Sigmoid colon (tissue), 7 donors: ENCODE measurements around the gene SMOC2. TPM values are rescaled to one million over a fixed set of nuclear protein-coding genes. Genes with fewer than 3 reads are reported as not detected.
A peak's percentile ranks its signal among the peaks of the same experiment; 100 is the strongest.

Source experiments
- DNase-seq: peaks from one replicate; pipeline ENCODE4 v3.0.0-alpha.2; 2019
- H3K27ac ChIP-seq, 4 donors: fragments of 200-600 bp; sonication (generic); one replicate each; pipeline ENCODE4 v1.5.1; 2016 to 2019; ENCODE audit warnings: mild to moderate bottlenecking in 1 of 4
- H3K27me3 ChIP-seq, 3 donors: fragments of 200-600 bp; sonication (generic); one replicate each; pipeline ENCODE4 v1.5.1; 2019; ENCODE audit warnings: mild to moderate bottlenecking in 1 of 3
- H3K36me3 ChIP-seq, 4 donors: fragments of 200-600 bp; sonication (generic); one replicate each; pipeline ENCODE4 v1.5.1; 2016 to 2019
- H3K4me1 ChIP-seq, 4 donors: fragments of 200-600 bp; sonication (generic); one replicate each; pipeline ENCODE4 v1.5.1; 2017 to 2019
- H3K4me3 ChIP-seq, 4 donors: fragments of 200-600 bp; sonication (generic); one replicate each; pipeline ENCODE4 v1.5.1; 2017 to 2019; ENCODE audit warnings: mild to moderate bottlenecking in 2 of 4, moderate library complexity in 1 of 4
- H3K9me3 ChIP-seq, 4 donors: fragments of 200-600 bp in 3 of 4; sonication (generic) in 3 of 4; one replicate each; pipeline versions ENCODE4 v1.5.1 to v1.6.1; 2013 to 2019
- EP300 ChIP-seq, 4 donors: sonication (generic); formaldehyde crosslinking; IDR thresholded peaks; one replicate each; pipeline ENCODE4 v1.6.1; 2017; ENCODE audit warnings: antibody characterized with exemption in 4 of 4
- POLR2A ChIP-seq, 2 donors: fragments of 450-650 bp; IDR thresholded peaks; one replicate each; pipeline ENCODE4 v1.6.1; 2016; ENCODE audit warnings: antibody characterized with exemption in 2 of 2, mild to moderate bottlenecking in 2 of 2, moderate library complexity in 2 of 2
- POLR2AphosphoS5 ChIP-seq, 4 donors: sonication (generic); formaldehyde crosslinking; IDR thresholded peaks; one replicate each; pipeline ENCODE4 v1.6.1; 2017; ENCODE audit warnings: antibody characterized with exemption in 4 of 4
- WGBS, 2 donors: extraction: QIAGEN DNeasy Blood & Tissue Kit; methylation state at CpG; one replicate each; pipeline ENCODE4 v1.1.7; 2013; 5-methylcytosine and 5-hydroxymethylcytosine counted together
- intact Hi-C: fragments of 100-400 bp; cut with DNase I; formaldehyde crosslinking; loops from one replicate; pipeline ENCODE4 v1.15.1; 2023
- polyA plus RNA-seq, 3 donors: library from polyadenylated mRNA; stranded (reverse); fragments of 200-250 nt; gene quantifications; one replicate each; pipeline ENCODE4 v1.2.3, GENCODE V29; 2013
- total RNA-seq, 4 donors: library from RNA; depleted of rRNA; stranded (reverse); fragments of >200 nt; gene quantifications; one replicate each; pipeline ENCODE4 v1.1.0, GENCODE V29; 2016
- TF ChIP-seq, protein P1 (sequence below), 4 experiments: fragments of 450-650 bp in 3 of 4; fragments of 200-600 bp in 1 of 4; IDR thresholded peaks; one replicate each; pipeline ENCODE4 v1.5.1; 2016 to 2019; ENCODE audit warnings: antibody characterized with exemption in 4 of 4, mild to moderate bottlenecking in 3 of 4, moderate library complexity in 2 of 4
- donor health status: healthy with polysubstance abuse.
- donor health status: Bipolar disorder and iron deficiency.
- donor health status: healthy.

Gene SMOC2
- total and polyA plus RNA-seq, 7 donors = 4.2 to 130 (median 33.5) TPM

DNA sequence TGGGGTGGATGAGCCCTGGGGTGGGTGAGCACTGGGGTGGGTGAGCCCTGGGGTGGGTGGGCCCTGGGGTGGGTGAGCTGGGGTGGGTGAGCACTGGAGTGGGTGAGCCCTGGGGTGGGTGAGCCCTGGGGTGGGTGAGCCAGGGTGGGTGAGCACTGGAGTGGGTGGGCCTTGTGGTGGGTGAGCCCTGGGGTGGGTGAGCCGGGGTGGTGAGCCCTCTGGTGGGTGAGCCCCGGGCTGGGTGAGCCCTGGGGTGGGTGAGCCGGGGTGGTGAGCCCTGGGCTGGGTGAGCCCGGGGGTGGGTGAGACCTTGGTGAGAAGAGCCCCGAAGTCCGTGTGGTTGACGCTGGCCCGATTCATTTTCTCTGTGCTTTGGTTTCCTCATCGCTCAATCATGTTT lies 18.6 kb downstream of the SMOC2 start:
- Histone ChIP-seq H3K27ac (no peak overlapping the region), H3K4me1 (no peaks in the 10 kb centered on the region), H3K36me3 (no peaks in the 10 kb centered on the region), H3K4me3 (no peak overlapping the region), H3K9me3 (no peaks in the 10 kb centered on the region), H3K27me3 (no peaks in the 10 kb centered on the region)
- intact Hi-C loops = no loop called here
- WGBS, 2 donors = 92 to 94% methylated on average over 9 of the region's 9 CpGs
- no peak for TF ChIP-seq EP300 (IDR thresholded peaks at IDR 0.05)
- no peak for TF ChIP-seq POLR2A (IDR thresholded peaks at IDR 0.05)
- TF ChIP-seq POLR2AphosphoS5 (IDR thresholded peaks at IDR 0.05) = no peak
- TF ChIP-seq, protein P1, sequence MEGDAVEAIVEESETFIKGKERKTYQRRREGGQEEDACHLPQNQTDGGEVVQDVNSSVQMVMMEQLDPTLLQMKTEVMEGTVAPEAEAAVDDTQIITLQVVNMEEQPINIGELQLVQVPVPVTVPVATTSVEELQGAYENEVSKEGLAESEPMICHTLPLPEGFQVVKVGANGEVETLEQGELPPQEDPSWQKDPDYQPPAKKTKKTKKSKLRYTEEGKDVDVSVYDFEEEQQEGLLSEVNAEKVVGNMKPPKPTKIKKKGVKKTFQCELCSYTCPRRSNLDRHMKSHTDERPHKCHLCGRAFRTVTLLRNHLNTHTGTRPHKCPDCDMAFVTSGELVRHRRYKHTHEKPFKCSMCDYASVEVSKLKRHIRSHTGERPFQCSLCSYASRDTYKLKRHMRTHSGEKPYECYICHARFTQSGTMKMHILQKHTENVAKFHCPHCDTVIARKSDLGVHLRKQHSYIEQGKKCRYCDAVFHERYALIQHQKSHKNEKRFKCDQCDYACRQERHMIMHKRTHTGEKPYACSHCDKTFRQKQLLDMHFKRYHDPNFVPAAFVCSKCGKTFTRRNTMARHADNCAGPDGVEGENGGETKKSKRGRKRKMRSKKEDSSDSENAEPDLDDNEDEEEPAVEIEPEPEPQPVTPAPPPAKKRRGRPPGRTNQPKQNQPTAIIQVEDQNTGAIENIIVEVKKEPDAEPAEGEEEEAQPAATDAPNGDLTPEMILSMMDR (IDR thresholded peaks at IDR 0.05) = no peak
- DNase-seq = no peak

DNA sequence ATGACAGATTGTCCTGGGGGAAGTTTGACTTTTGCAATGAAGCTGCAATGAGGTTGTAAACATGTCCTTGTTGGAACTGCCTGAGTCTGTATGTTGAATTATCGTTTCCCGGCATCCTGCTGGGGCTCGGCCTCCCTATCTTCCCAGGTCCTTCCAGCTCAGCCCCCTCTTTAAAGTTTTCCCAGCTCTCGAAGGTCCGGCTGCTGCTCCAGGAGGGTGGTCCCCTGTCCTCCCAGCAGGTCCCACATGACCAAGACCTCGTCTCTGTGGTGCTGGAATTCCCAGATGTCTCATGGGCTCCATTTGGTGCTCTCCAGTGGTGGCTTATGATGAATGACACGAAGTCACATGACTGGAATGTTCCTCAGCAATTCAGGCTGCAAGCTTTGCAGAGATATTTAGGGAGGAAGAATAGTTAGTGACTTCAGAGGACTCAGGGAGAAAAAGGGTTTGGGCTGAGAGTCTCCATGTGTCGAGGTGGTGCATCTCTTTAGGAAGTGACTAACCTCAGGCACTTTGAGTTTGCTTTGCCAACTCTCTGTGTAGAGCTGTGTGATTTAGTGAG lies 21.4 kb downstream of the SMOC2 start:
- Histone ChIP-seq H3K4me3 (no peak overlapping the region), H3K27ac (no peak overlapping the region), H3K27me3 (no peaks in the 10 kb centered on the region), H3K9me3 (no peaks in the 10 kb centered on the region), H3K4me1 (peaks cover 0 to 3% (median 0%) of the 10 kb centered on the region in 4 donors), H3K36me3 (no peaks in the 10 kb centered on the region)
- intact Hi-C loops = no loop called here
- 78 to 79% methylated on average over 8 of the region's 8 CpGs for WGBS, 2 donors
- DNase-seq = no peak
- TF ChIP-seq EP300 (IDR thresholded peaks at IDR 0.05) (no peak), POLR2A (IDR thresholded peaks at IDR 0.05) (no peak), POLR2AphosphoS5 (IDR thresholded peaks at IDR 0.05) (no peak)
- TF ChIP-seq, protein P1 (IDR thresholded peaks at IDR 0.05) = no peak

DNA sequence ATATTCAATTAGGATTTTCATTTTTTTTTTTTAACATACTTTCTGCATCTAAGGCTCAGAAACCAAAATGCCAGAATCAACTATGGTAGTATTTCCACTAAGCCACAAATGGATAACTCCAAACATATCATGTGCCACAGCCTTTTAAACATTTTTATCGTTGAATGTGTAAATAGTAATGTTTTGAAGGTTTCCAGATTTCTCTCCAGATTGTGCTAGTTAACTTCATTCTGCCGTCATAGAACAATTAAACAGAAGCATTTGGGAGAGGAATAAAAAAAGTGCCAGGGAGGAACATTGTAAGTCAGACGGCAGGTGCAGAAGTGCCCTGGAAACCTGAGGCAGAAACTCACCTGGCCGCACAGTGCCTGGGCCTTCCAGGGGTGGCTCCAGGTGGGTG lies 23.6 kb downstream of the SMOC2 start:
- no peak overlapping the region for H3K4me3 ChIP-seq
- TF ChIP-seq, protein P1 (IDR thresholded peaks at IDR 0.05) = no peak
- TF ChIP-seq POLR2A (IDR thresholded peaks at IDR 0.05) (no peak), POLR2AphosphoS5 (IDR thresholded peaks at IDR 0.05) (no peak), EP300 (IDR thresholded peaks at IDR 0.05) (no peak)
- peaks cover 0 to 3% (median 0%) of the 10 kb centered on the region in 4 donors for H3K4me1 ChIP-seq
- no peaks in the 10 kb centered on the region for H3K9me3 ChIP-seq
- H3K27ac ChIP-seq = no peak overlapping the region
- H3K27me3 ChIP-seq = no peaks in the 10 kb centered on the region
- H3K36me3 ChIP-seq = no peaks in the 10 kb centered on the region
- WGBS, 2 donors = 69 to 78% methylated on average over 4 of the region's 4 CpGs
- DNase-seq = no peak
- intact Hi-C loops = no loop called here

DNA sequence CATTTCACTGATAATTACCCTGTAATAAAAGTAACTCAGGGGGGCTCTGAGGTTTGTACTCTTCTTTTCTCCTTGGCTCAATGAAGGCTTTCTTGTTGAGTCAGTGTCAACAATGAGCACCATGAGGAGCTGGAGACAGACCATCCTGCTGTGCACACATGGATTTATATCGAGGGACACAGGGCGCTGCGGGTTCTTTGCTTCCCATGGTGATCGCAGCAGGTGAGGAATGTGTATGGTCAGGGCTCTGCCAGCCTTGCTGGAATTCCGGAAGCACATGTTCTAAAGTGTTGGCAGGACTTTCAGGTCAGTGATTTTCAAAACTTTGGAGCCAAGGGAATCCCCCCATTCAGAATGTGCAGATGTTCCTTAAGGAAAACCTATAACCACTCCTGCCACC lies 27.1 kb downstream of the SMOC2 start:
- Histone ChIP-seq H3K4me1 (peaks cover 0 to 3% (median 0%) of the 10 kb centered on the region in 4 donors), H3K36me3 (no peaks in the 10 kb centered on the region), H3K9me3 (no peaks in the 10 kb centered on the region), H3K27me3 (no peaks in the 10 kb centered on the region), H3K4me3 (no peak overlapping the region), H3K27ac (no peak overlapping the region)
- WGBS, 2 donors = 81 to 93% methylated on average over 5 of the region's 5 CpGs
- TF ChIP-seq, protein P1 (IDR thresholded peaks at IDR 0.05) = no peak
- TF ChIP-seq POLR2AphosphoS5 (IDR thresholded peaks at IDR 0.05) (no peak), POLR2A (IDR thresholded peaks at IDR 0.05) (no peak), EP300 (IDR thresholded peaks at IDR 0.05) (no peak)
- intact Hi-C loops = no loop called here
- no peak for DNase-seq

DNA sequence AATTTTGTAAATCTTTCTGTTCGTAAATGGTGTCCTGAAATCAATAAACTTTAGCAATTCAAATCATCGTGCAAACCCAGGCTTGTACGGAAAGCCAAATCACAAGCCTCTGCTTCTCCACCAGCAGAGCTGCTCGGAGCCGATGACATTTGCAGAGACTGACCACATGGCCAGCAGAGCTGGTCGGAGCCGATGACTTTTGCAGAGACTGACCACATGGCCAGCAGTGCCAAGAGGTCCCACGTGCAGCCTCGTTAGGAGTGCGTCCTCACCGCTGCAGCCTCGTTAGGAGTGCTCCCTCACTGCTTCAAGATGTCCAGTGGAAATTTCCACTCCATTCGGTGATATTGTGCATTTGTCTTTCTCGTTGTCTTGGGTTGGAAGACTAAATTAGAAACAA lies 28.5 kb downstream of the SMOC2 start:
- DNase-seq = peak; percentile 85
- H3K4me1 ChIP-seq = peaks cover 0 to 3% (median 0%) of the 10 kb centered on the region in 4 donors
- H3K4me3 ChIP-seq = no peak overlapping the region
- no peak for TF ChIP-seq EP300 (IDR thresholded peaks at IDR 0.05)
- TF ChIP-seq POLR2A (IDR thresholded peaks at IDR 0.05) = no peak
- TF ChIP-seq, protein P1 (IDR thresholded peaks at IDR 0.05) = no peak
- intact Hi-C loops = no loop called here
- no peaks in the 10 kb centered on the region for H3K9me3 ChIP-seq
- no peaks in the 10 kb centered on the region for H3K36me3 ChIP-seq
- WGBS, 2 donors = 71 to 81% methylated on average over 14 of the region's 14 CpGs
- no peaks in the 10 kb centered on the region for H3K27me3 ChIP-seq
- H3K27ac ChIP-seq = no peak overlapping the region
